GM18873 (cell line): Measurements from ENCODE around the gene NFIL3.

ENCODE experiments used
- ATAC-seq: cut with Tn5 transposase; IDR thresholded peaks from one replicate; pipeline ENCODE4 v1.9.1; 2021; ENCODE audit warnings: mild to moderate bottlenecking, moderate library complexity, moderate number of reproducible peaks; ENCODE audit not compliant: unreplicated experiment, low FRiP score

Gene NFIL3

GRCh38 chr9:91422758-91423711 lies 597 bp downstream of the NFIL3 start:
- peak; percentile 29 for ATAC-seq

GRCh38 chr9:91421971-91422757 lies 1.5 kb downstream of the NFIL3 start:
- no peak for ATAC-seq

- ATAC-seq, result no peak
Observed at GRCh38 chr9:91421128-91421765, 2.4 kb downstream of the NFIL3 start.

- ATAC-seq, result no peak
Observed at GRCh38 chr9:91420501-91421127, 3.0 kb downstream of the NFIL3 start.

GRCh38 chr9:91419222-91420191 lies 4.1 kb downstream of the NFIL3 start:
- ATAC-seq, result no peak

- ATAC-seq, result no peak
Observed at GRCh38 chr9:91418215-91418610, 5.4 kb downstream of the NFIL3 start.

- ATAC-seq, result no peak
Observed at GRCh38 chr9:91417602-91418214, 5.9 kb downstream of the NFIL3 start.

GRCh38 chr9:91416096-91416712 lies 7.4 kb downstream of the NFIL3 start:
- ATAC-seq, result no peak

- peak; percentile 81 for ATAC-seq
Observed at GRCh38 chr9:91415290-91415689, 8.3 kb downstream of the NFIL3 start.

- no peak for ATAC-seq
Observed at GRCh38 chr9:91412941-91413340, 10.7 kb downstream of the NFIL3 start.

GRCh38 chr9:91411096-91411771 lies 12.4 kb downstream of the NFIL3 start:
- ATAC-seq, result no peak

- no peak for ATAC-seq
Observed at GRCh38 chr9:91410161-91410560, 13.5 kb downstream of the NFIL3 start.

GRCh38 chr9:91408475-91408874 lies 15.2 kb downstream of the NFIL3 start:
- no peak for ATAC-seq

GRCh38 chr9:91407580-91408318 lies 15.9 kb downstream of the NFIL3 start:
- ATAC-seq, result no peak

GRCh38 chr9:91405343-91406077 lies 18.1 kb downstream of the NFIL3 start:
- ATAC-seq, result no peak

- ATAC-seq, result no peak
Observed at GRCh38 chr9:91403665-91404543, 19.7 kb downstream of the NFIL3 start.
